Measurements from ENCODE around the gene PHC1. TPM values are rescaled to one million over a fixed set of nuclear protein-coding genes. Genes with fewer than 3 reads are reported as not detected.

PHC1 gene
- polyA plus RNA-seq, 2 donors, result 12.0 to 24.4 TPM

DNA sequence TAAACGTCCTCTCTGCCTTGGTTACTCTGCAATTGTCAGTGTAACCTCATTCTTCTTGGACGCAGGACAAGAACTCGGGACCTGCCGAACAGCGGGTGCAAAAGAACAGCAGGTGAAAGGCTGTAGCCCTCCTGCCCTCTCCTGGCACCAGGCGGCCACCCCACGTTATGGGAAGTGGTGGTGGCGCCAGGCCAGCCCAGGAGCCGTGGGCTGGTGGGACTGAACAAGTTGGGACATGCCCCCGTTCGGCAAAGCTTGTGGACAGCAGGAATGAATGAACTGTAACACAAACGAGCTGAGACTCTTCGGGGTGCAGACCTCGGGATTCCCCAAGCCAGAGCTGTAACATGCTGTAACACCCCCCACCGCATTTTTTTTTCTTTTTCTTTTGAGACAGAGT lies 41.8 kb downstream of the PHC1 start:
- no peak overlapping the region for H3K4me3 ChIP-seq (ENCODE audit: low read depth in 1 of 2, low read length in 2 of 2)
- WGBS, 2 donors, result 87 to 90% methylated on average over 15 of the region's 15 CpGs
- no peak overlapping the region for H3K27ac ChIP-seq (ENCODE audit: low read depth in 2 of 2, low read length in 1 of 2)

GRCh38 chr12:8956772-8957171 lies 42.5 kb downstream of the PHC1 start:
- Histone ChIP-seq H3K4me1 (ENCODE audit: control insufficient read depth in 2 of 2, insufficient read depth in 2 of 2, low read length in 1 of 2) (no peaks in the 10 kb centered on the region), H3K36me3 (ENCODE audit: control insufficient read depth in 2 of 2, insufficient read depth in 2 of 2, low read length in 1 of 2) (no peaks in the 10 kb centered on the region), H3K4me3 (ENCODE audit: low read depth in 1 of 2, low read length in 2 of 2) (no peak overlapping the region), H3K9me3 (ENCODE audit: control insufficient read depth in 2 of 2, insufficient read depth in 1 of 2, low read depth in 1 of 2, low read length in 1 of 2) (no peaks in the 10 kb centered on the region), H3K27ac (ENCODE audit: low read depth in 2 of 2, low read length in 1 of 2) (no peak overlapping the region), H3K27me3 (ENCODE audit: control insufficient read depth in 1 of 2, insufficient read depth in 2 of 2, low read length in 2 of 2) (no peaks in the 10 kb centered on the region)
- 88 to 91% methylated on average over 7 of the region's 7 CpGs for WGBS, 2 donors

More for the DNA sequence above, 41.8 kb downstream of the PHC1 start:
- Histone ChIP-seq H3K27me3 (ENCODE audit: control insufficient read depth in 1 of 2, insufficient read depth in 2 of 2, low read length in 2 of 2) (no peaks in the 10 kb centered on the region), H3K9me3 (ENCODE audit: control insufficient read depth in 2 of 2, insufficient read depth in 1 of 2, low read depth in 1 of 2, low read length in 1 of 2) (no peaks in the 10 kb centered on the region), H3K4me1 (ENCODE audit: control insufficient read depth in 2 of 2, insufficient read depth in 2 of 2, low read length in 1 of 2) (no peaks in the 10 kb centered on the region), H3K36me3 (ENCODE audit: control insufficient read depth in 2 of 2, insufficient read depth in 2 of 2, low read length in 1 of 2) (no peaks in the 10 kb centered on the region)

GRCh38 chr12:8957561-8957960 lies 43.3 kb downstream of the PHC1 start:
- 81 to 82% methylated on average over 4 of the region's 4 CpGs for WGBS, 2 donors
- Histone ChIP-seq H3K27me3 (ENCODE audit: control insufficient read depth in 1 of 2, insufficient read depth in 2 of 2, low read length in 2 of 2) (no peaks in the 10 kb centered on the region), H3K4me3 (ENCODE audit: low read depth in 1 of 2, low read length in 2 of 2) (no peak overlapping the region), H3K9me3 (ENCODE audit: control insufficient read depth in 2 of 2, insufficient read depth in 1 of 2, low read depth in 1 of 2, low read length in 1 of 2) (no peaks in the 10 kb centered on the region), H3K27ac (ENCODE audit: low read depth in 2 of 2, low read length in 1 of 2) (no peak overlapping the region), H3K4me1 (ENCODE audit: control insufficient read depth in 2 of 2, insufficient read depth in 2 of 2, low read length in 1 of 2) (no peaks in the 10 kb centered on the region), H3K36me3 (ENCODE audit: control insufficient read depth in 2 of 2, insufficient read depth in 2 of 2, low read length in 1 of 2) (no peaks in the 10 kb centered on the region)

DNA sequence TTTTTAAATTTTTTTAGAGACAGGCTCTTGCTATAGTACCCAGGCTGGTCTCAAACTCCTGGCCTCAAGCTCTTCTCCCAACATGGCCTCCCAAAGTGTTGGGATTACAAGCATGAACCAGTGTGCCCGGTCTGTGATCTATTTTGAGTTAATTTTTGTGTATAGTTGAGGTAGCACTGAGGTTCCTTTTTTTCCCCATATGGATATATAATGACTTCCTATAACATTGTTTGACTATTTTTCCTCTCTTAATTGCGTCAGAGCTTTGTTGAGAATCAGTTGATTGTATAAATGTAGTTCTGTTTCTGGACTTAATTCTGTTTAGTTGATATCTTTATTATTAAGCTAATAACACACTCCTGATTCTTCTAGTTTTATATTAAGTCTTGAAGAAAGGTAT lies 43.8 kb downstream of the PHC1 start:
- Histone ChIP-seq H3K27me3 (ENCODE audit: control insufficient read depth in 1 of 2, insufficient read depth in 2 of 2, low read length in 2 of 2) (no peaks in the 10 kb centered on the region), H3K36me3 (ENCODE audit: control insufficient read depth in 2 of 2, insufficient read depth in 2 of 2, low read length in 1 of 2) (no peaks in the 10 kb centered on the region), H3K4me3 (ENCODE audit: low read depth in 1 of 2, low read length in 2 of 2) (no peak overlapping the region), H3K27ac (ENCODE audit: low read depth in 2 of 2, low read length in 1 of 2) (no peak overlapping the region), H3K9me3 (ENCODE audit: control insufficient read depth in 2 of 2, insufficient read depth in 1 of 2, low read depth in 1 of 2, low read length in 1 of 2) (no peaks in the 10 kb centered on the region), H3K4me1 (ENCODE audit: control insufficient read depth in 2 of 2, insufficient read depth in 2 of 2, low read length in 1 of 2) (no peaks in the 10 kb centered on the region)
- WGBS, 2 donors, result 48 to 60% methylated on average over 2 of the region's 2 CpGs

DNA sequence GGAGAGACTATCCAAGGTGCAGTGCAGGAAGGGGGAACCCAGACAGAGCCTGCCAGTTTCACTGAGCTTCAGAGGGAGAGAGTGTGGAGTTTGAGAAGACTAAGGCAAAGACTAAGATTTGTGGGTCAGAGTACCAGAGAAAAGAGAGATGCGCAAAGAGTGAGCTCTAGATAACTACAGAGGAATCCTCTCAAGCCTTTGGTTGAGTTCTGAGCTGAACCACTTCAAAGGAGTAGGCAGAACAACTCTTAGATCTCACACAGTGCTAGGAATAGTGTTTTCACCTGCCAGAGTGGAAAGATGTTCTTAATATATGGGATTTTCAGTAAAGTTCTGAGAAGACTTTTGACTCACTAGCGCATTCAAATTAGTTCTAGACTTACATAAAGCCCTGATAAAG lies 45.9 kb downstream of the PHC1 start:
- no peak overlapping the region for H3K4me3 ChIP-seq (ENCODE audit: low read depth in 1 of 2, low read length in 2 of 2)
- no peaks in the 10 kb centered on the region for H3K9me3 ChIP-seq (ENCODE audit: control insufficient read depth in 2 of 2, insufficient read depth in 1 of 2, low read depth in 1 of 2, low read length in 1 of 2)
- 93 to 95% methylated on average over 2 of the region's 2 CpGs for WGBS, 2 donors
- no peaks in the 10 kb centered on the region for H3K27me3 ChIP-seq (ENCODE audit: control insufficient read depth in 1 of 2, insufficient read depth in 2 of 2, low read length in 2 of 2)
- no peaks in the 10 kb centered on the region for H3K36me3 ChIP-seq (ENCODE audit: control insufficient read depth in 2 of 2, insufficient read depth in 2 of 2, low read length in 1 of 2)
- no peaks in the 10 kb centered on the region for H3K4me1 ChIP-seq (ENCODE audit: control insufficient read depth in 2 of 2, insufficient read depth in 2 of 2, low read length in 1 of 2)
- H3K27ac ChIP-seq (ENCODE audit: low read depth in 2 of 2, low read length in 1 of 2), result no peak overlapping the region

DNA sequence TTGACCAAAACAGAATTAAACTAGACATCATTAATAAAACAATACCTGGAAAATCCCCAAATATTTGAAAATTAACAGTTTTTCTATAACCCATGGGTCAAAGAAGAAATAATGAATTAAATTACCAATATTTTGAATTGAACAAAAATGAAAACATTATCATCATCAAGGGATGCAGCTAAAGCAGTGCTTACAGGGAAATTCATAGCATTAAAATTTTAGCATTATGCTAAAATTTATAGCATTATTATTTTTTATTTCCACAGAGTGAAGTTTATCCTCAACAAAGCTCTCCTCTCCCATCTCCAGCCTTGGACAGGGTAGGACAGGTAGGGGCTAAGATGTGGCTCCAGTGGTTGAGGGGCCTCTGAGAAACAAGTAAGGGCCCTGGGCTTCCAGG lies 54.5 kb downstream of the PHC1 start:
- Histone ChIP-seq H3K27ac (ENCODE audit: low read depth in 2 of 2, low read length in 1 of 2) (no peak overlapping the region), H3K36me3 (ENCODE audit: control insufficient read depth in 2 of 2, insufficient read depth in 2 of 2, low read length in 1 of 2) (no peaks in the 10 kb centered on the region), H3K27me3 (ENCODE audit: control insufficient read depth in 1 of 2, insufficient read depth in 2 of 2, low read length in 2 of 2) (no peaks in the 10 kb centered on the region), H3K4me3 (ENCODE audit: low read depth in 1 of 2, low read length in 2 of 2) (no peak overlapping the region), H3K4me1 (ENCODE audit: control insufficient read depth in 2 of 2, insufficient read depth in 2 of 2, low read length in 1 of 2) (no peaks in the 10 kb centered on the region), H3K9me3 (ENCODE audit: control insufficient read depth in 2 of 2, insufficient read depth in 1 of 2, low read depth in 1 of 2, low read length in 1 of 2) (peaks cover 3 to 7% of the 10 kb centered on the region in 2 donors)

GRCh38 chr12:8969861-8970411 lies 55.6 kb downstream of the PHC1 start:
- Histone ChIP-seq H3K9me3 (ENCODE audit: control insufficient read depth in 2 of 2, insufficient read depth in 1 of 2, low read depth in 1 of 2, low read length in 1 of 2) (peaks cover 3 to 7% of the 10 kb centered on the region in 2 donors), H3K4me1 (ENCODE audit: control insufficient read depth in 2 of 2, insufficient read depth in 2 of 2, low read length in 1 of 2) (no peaks in the 10 kb centered on the region), H3K27ac (ENCODE audit: low read depth in 2 of 2, low read length in 1 of 2) (no peak overlapping the region), H3K27me3 (ENCODE audit: control insufficient read depth in 1 of 2, insufficient read depth in 2 of 2, low read length in 2 of 2) (no peaks in the 10 kb centered on the region), H3K4me3 (ENCODE audit: low read depth in 1 of 2, low read length in 2 of 2) (no peak overlapping the region), H3K36me3 (ENCODE audit: control insufficient read depth in 2 of 2, insufficient read depth in 2 of 2, low read length in 1 of 2) (no peaks in the 10 kb centered on the region)
- WGBS, 2 donors, result 54 to 55% methylated on average over 2 of the region's 2 CpGs

DNA sequence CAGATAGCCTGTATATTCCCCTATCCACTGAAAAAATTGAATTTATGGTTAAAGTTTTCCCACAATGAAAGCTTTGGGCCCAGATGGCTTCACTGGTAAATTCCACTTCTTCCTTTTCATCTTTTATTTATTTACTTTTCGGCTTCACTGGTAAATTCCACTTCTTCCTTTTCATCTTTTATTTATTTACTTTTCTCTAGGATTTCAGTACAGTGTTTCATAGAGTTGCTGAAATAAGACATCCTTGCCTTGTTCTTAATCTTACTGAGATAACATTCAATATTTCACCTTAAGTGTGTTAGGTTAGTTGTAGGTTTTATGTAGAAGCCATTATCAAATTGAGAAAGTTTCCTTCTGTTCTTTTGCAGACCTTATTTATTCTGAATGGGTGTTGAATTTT lies 56.1 kb downstream of the PHC1 start:
- Histone ChIP-seq H3K27me3 (ENCODE audit: control insufficient read depth in 1 of 2, insufficient read depth in 2 of 2, low read length in 2 of 2) (no peaks in the 10 kb centered on the region), H3K27ac (ENCODE audit: low read depth in 2 of 2, low read length in 1 of 2) (no peak overlapping the region), H3K4me3 (ENCODE audit: low read depth in 1 of 2, low read length in 2 of 2) (no peak overlapping the region), H3K36me3 (ENCODE audit: control insufficient read depth in 2 of 2, insufficient read depth in 2 of 2, low read length in 1 of 2) (no peaks in the 10 kb centered on the region), H3K4me1 (ENCODE audit: control insufficient read depth in 2 of 2, insufficient read depth in 2 of 2, low read length in 1 of 2) (no peaks in the 10 kb centered on the region), H3K9me3 (ENCODE audit: control insufficient read depth in 2 of 2, insufficient read depth in 1 of 2, low read depth in 1 of 2, low read length in 1 of 2) (peaks cover 3 to 7% of the 10 kb centered on the region in 2 donors)
- WGBS, 2 donors, result 42 to 46% methylated on average over 1 of the region's 1 CpG

GRCh38 chr12:8980137-8980536 lies 65.8 kb downstream of the PHC1 start:
- Histone ChIP-seq H3K9me3 (ENCODE audit: control insufficient read depth in 2 of 2, insufficient read depth in 1 of 2, low read depth in 1 of 2, low read length in 1 of 2) (peaks cover 0 to 3% of the 10 kb centered on the region in 2 donors), H3K36me3 (ENCODE audit: control insufficient read depth in 2 of 2, insufficient read depth in 2 of 2, low read length in 1 of 2) (no peaks in the 10 kb centered on the region), H3K4me1 (ENCODE audit: control insufficient read depth in 2 of 2, insufficient read depth in 2 of 2, low read length in 1 of 2) (no peaks in the 10 kb centered on the region), H3K4me3 (ENCODE audit: low read depth in 1 of 2, low read length in 2 of 2) (no peak overlapping the region), H3K27me3 (ENCODE audit: control insufficient read depth in 1 of 2, insufficient read depth in 2 of 2, low read length in 2 of 2) (no peaks in the 10 kb centered on the region), H3K27ac (ENCODE audit: low read depth in 2 of 2, low read length in 1 of 2) (no peak overlapping the region)
- WGBS, 2 donors, result 84 to 89% methylated on average over 3 of the region's 3 CpGs

DNA sequence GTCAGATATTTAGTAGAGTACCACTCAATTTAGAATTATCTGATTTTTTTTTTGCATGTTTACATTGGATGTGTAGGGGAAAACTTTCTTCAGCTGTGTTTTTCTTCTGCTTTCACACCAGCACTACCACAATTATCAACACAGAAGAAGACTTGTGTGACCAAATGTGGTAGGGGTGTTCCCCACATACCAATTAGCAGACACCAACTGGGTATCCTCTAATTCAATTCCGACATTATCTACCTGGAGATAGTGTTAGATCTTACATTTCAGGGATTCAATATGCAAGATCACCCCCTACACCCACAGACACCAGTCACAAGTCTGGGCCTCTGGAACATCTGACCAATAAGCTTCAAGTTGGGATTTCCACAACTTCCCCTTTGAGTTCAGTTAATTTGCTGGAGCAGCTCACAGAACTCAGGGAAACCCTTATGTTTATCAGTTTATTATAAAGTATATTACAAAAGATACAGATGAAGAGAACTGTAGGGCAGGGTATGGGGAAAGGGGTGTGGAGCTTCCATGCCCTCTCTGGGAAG lies 71.0 kb downstream of the PHC1 start:
- Histone ChIP-seq H3K27ac (ENCODE audit: low read depth in 2 of 2, low read length in 1 of 2) (no peak overlapping the region), H3K4me1 (ENCODE audit: control insufficient read depth in 2 of 2, insufficient read depth in 2 of 2, low read length in 1 of 2) (no peaks in the 10 kb centered on the region), H3K9me3 (ENCODE audit: control insufficient read depth in 2 of 2, insufficient read depth in 1 of 2, low read depth in 1 of 2, low read length in 1 of 2) (peaks cover 0 to 2% of the 10 kb centered on the region in 2 donors), H3K4me3 (ENCODE audit: low read depth in 1 of 2, low read length in 2 of 2) (no peak overlapping the region), H3K36me3 (ENCODE audit: control insufficient read depth in 2 of 2, insufficient read depth in 2 of 2, low read length in 1 of 2) (no peaks in the 10 kb centered on the region), H3K27me3 (ENCODE audit: control insufficient read depth in 1 of 2, insufficient read depth in 2 of 2, low read length in 2 of 2) (no peaks in the 10 kb centered on the region)
- WGBS, 2 donors, result 77 to 94% methylated on average over 1 of the region's 1 CpG

All from esophagus (tissue), 2 donors.